HCT116 (cell line): Measurements from ENCODE around the gene PCBP3. TPM values are rescaled to one million over a fixed set of nuclear protein-coding genes. Genes with fewer than 3 reads are reported as not detected.

Experiments
- ATAC-seq: fragments of 200-7000 bp; cut with Tn5 transposase; 2 replicates; pipeline ENCODE4 v1.9.1; 2020; ENCODE audit warnings: mild to moderate bottlenecking, moderate library complexity
- BruUV-seq: library from RNA; stranded (reverse); fragments of 400-500 nt; replicated peaks from 2 replicates; lab custom pipeline; 2021; lab: Mats Ljungman, UMichigan
- CTCF ChIA-PET: fragments of 300-600 bp; sonication (Branson Sonifier 250); formaldehyde crosslinking; loops from one replicate; lab custom pipeline; 2021; ENCODE audit warnings: antibody characterized with exemption; lab: Charles Lee
- POLR2A ChIA-PET: fragments of 300-600, 350-600 bp; sonication (Branson Sonifier 250); formaldehyde crosslinking; loops from one replicate; lab custom pipeline; 2021; ENCODE audit warnings: antibody characterized with exemption; lab: Charles Lee
- RAD21 ChIA-PET, 2 experiments: fragments of 300-600 bp; sonication (Branson Sonifier 250); formaldehyde crosslinking; loops; one replicate each; lab custom pipeline; 2023; ENCODE audit warnings: low total read pairs in 2 of 2; ENCODE audit not compliant: uncharacterized antibody in 2 of 2, unreplicated experiment in 2 of 2, low non-redundant PET in 1 of 2; lab: Charles Lee
- DNase-seq: peaks from one replicate; pipeline ENCODE4 v3.0.0-alpha.2; 2010; ENCODE audit warnings: low read depth, low spot score
- H2AFZ ChIP-seq: fragments of 200-600 bp; shearing (Covaris generic), sonication (generic); 2 replicates; pipeline ENCODE4 v1.6.1; 2017; ENCODE audit warnings: low read depth, mixed run types, mixed read lengths, antibody characterized with exemption, low read length; ENCODE audit not compliant: poor library complexity, severe bottlenecking
- H3K27ac ChIP-seq: 2 replicates; pipeline ENCODE4 v1.5.1; 2012; ENCODE audit warnings: low read depth, low read length
- H3K27me3 ChIP-seq: fragments of 200-600 bp; sonication (generic); 2 replicates; pipeline ENCODE4 v1.6.1; 2016; ENCODE audit warnings: mixed run types, low read length, mixed read lengths; ENCODE audit not compliant: insufficient read depth
- H3K36me3 ChIP-seq, 2 experiments: fragments of 200-500 bp in 1 of 2; fragments of 200-600 bp in 1 of 2; sonication (Bioruptor generic) in 1 of 2; sonication (generic) in 1 of 2; 2 replicates each; pipeline versions ENCODE4 v1.5.1 to v1.6.1; 2014 to 2016; ENCODE audit warnings: low read length in 2 of 2, inconsistent platforms in 1 of 2, mixed read lengths in 1 of 2, mixed run types in 1 of 2; ENCODE audit not compliant: insufficient read depth in 2 of 2, control insufficient read depth in 1 of 2
- H3K4me1 ChIP-seq, 2 experiments: fragments of 200-600 bp in 1 of 2; sonication (generic) in 1 of 2; 2 replicates each; pipeline versions ENCODE4 v1.5.1 to v1.6.1; 2012 to 2017; ENCODE audit warnings: low read length in 2 of 2, inconsistent platforms in 1 of 2, mild to moderate bottlenecking in 1 of 2, mixed read lengths in 1 of 2, mixed run types in 1 of 2, moderate library complexity in 1 of 2; ENCODE audit not compliant: insufficient read depth in 2 of 2, control insufficient read depth in 1 of 2
- H3K4me2 ChIP-seq: fragments of 200-600 bp; sonication (generic); 2 replicates; pipeline ENCODE4 v1.6.1; 2017; ENCODE audit warnings: mixed run types, low read length, mixed read lengths
- H3K4me3 ChIP-seq, 2 experiments: fragments of 200-600 bp in 1 of 2; sonication (generic) in 1 of 2; replicated peaks in 1 of 2; 2 replicates each; pipeline ENCODE4 v1.5.1; 2011 to 2016; ENCODE audit warnings: low read length in 2 of 2, control low read depth in 1 of 2, low read depth in 1 of 2, mild to moderate bottlenecking in 1 of 2, mixed read lengths in 1 of 2, mixed run types in 1 of 2
- H3K79me2 ChIP-seq: fragments of 200-600 bp; sonication (generic); 2 replicates; pipeline ENCODE4 v1.6.1; 2017; ENCODE audit warnings: mild to moderate bottlenecking, mixed run types, low read length, moderate library complexity, mixed read lengths; ENCODE audit not compliant: insufficient read depth
- H3K9ac ChIP-seq: fragments of 200-600 bp; sonication (generic); 2 replicates; pipeline ENCODE4 v1.6.1; 2016; ENCODE audit warnings: low read length, mixed read lengths
- H3K9me2 ChIP-seq: fragments of 200-600 bp; sonication (generic), shearing (Covaris generic); 2 replicates; pipeline ENCODE4 v1.6.1; 2017; ENCODE audit warnings: mixed run types, mild to moderate bottlenecking, moderate library complexity; ENCODE audit not compliant: insufficient read depth
- H3K9me3 ChIP-seq, 2 experiments: fragments of 200-500 bp in 1 of 2; fragments of 200-600 bp in 1 of 2; sonication (Bioruptor generic) in 1 of 2; sonication (generic) in 1 of 2; 2 replicates each; pipeline ENCODE4 v1.6.1; 2014 to 2017; ENCODE audit warnings: low read length in 2 of 2, mixed read lengths in 2 of 2, inconsistent platforms in 1 of 2, low read depth in 1 of 2, mild to moderate bottlenecking in 1 of 2, mixed run types in 1 of 2, moderate library complexity in 1 of 2; ENCODE audit not compliant: control insufficient read depth in 1 of 2, insufficient read depth in 1 of 2
- H4K20me1 ChIP-seq: fragments of 200-600 bp; sonication (generic), shearing (Covaris generic); 2 replicates; pipeline ENCODE4 v1.6.1; 2017; ENCODE audit warnings: mixed run types, mild to moderate bottlenecking, moderate library complexity; ENCODE audit not compliant: insufficient read depth
- CBX3 ChIP-seq: IDR thresholded peaks from 2 replicates; pipeline ENCODE4 v1.6.1; 2012; ENCODE audit warnings: low read depth
- CTCF ChIP-seq, 3 experiments: fragments of 200-600 bp in 1 of 3; sonication (generic) in 1 of 3; IDR thresholded peaks in 2 of 3; conservative IDR thresholded peaks in 1 of 3; 2 replicates each; pipeline ENCODE4 v1.5.1; 2012 to 2017; ENCODE audit warnings: low read depth in 2 of 3, low read length in 2 of 3, antibody characterized with exemption in 1 of 3, borderline replicate concordance in 1 of 3, control low read depth in 1 of 3, mild to moderate bottlenecking in 1 of 3, mixed read lengths in 1 of 3, mixed run types in 1 of 3, moderate library complexity in 1 of 3; ENCODE audit not compliant: insufficient read depth in 1 of 3
- EGR1 ChIP-seq: IDR thresholded peaks from 2 replicates; pipeline ENCODE4 v1.6.1; 2012; ENCODE audit warnings: low read depth
- JUND ChIP-seq: IDR thresholded peaks from 2 replicates; pipeline ENCODE4 v1.6.1; 2012
- MAX ChIP-seq: IDR thresholded peaks from 2 replicates; pipeline ENCODE4 v1.6.1; 2012
- POLR2A ChIP-seq: IDR thresholded peaks from 2 replicates; pipeline ENCODE4 v1.7.0; 2011; ENCODE audit warnings: borderline replicate concordance; ENCODE audit not compliant: insufficient read depth, insufficient read length; ENCODE audit errors: extremely low read depth
- RAD21 ChIP-seq: IDR thresholded peaks from 2 replicates; pipeline ENCODE4 v1.6.1; 2012; ENCODE audit warnings: low read depth, mild to moderate bottlenecking
- REST ChIP-seq: IDR thresholded peaks from 2 replicates; pipeline ENCODE4 v1.6.1; 2012; ENCODE audit warnings: low read depth
- SP1 ChIP-seq: IDR thresholded peaks from 2 replicates; pipeline ENCODE4 v1.6.1; 2012; ENCODE audit warnings: low read depth
- SRF ChIP-seq: IDR thresholded peaks from 2 replicates; pipeline ENCODE4 v1.6.1; 2012; ENCODE audit warnings: low read depth
- YY1 ChIP-seq: IDR thresholded peaks from 2 replicates; pipeline ENCODE4 v1.6.1; 2011; ENCODE audit warnings: low read length, low read depth, moderate library complexity, mild to moderate bottlenecking; ENCODE audit not compliant: insufficient replicate concordance; ENCODE audit errors: extremely low read depth
- intact Hi-C: fragments of 100-400 bp; cut with micrococcal nuclease; formaldehyde crosslinking; loops from 2 replicates; pipeline ENCODE4 v1.10.0; 2022
- total RNA-seq: library from RNA; stranded (reverse); gene quantifications from one replicate; pipeline ENCODE4 v1.2.1, GENCODE V29; 2021; ENCODE audit not compliant: unreplicated experiment

PCBP3 gene
- total RNA-seq, 1 experiment from 2014 or later, result 3.1 TPM

- TF ChIP-seq YY1 (no peak), RAD21 (no peak), SRF (no peak), EGR1 (no peak)
Observed at GRCh38 chr21:45741691-45742090, 98.2 kb downstream of the PCBP3 start (continued).

GRCh38 chr21:45742247-45742646, 98.7 kb downstream of the PCBP3 start:
- H3K9me2 ChIP-seq, result no peaks in the 10 kb centered on the region
- H3K27ac ChIP-seq, result no peak overlapping the region
- no peak overlapping the region for H3K4me3 ChIP-seq
- RAD21 ChIA-PET, result no interaction called here
- no peak for ATAC-seq
- no peak overlapping the region for H3K9ac ChIP-seq
- H3K4me2 ChIP-seq, result no peak overlapping the region
- no peaks in the 10 kb centered on the region for H3K36me3 ChIP-seq
- TF ChIP-seq REST (no peak), MAX (no peak), RAD21 (no peak), SP1 (no peak), POLR2A (no peak), JUND (no peak), CTCF (IDR thresholded peaks at IDR 0.05 in 2 of 3, conservative IDR thresholded peaks at IDR 0.05 in 1 of 3; ENCODE audit: borderline replicate concordance in 1 of 3, insufficient read depth in 1 of 3, low read depth in 2 of 3, low read length in 2 of 3) (no peak), CBX3 (no peak)
- intact Hi-C loops, result no loop called here
- CTCF ChIA-PET, result no interaction called here
- H3K9me3 ChIP-seq, result no peaks in the 10 kb centered on the region
- no peak for DNase-seq
- H2AFZ ChIP-seq, result no peak overlapping the region
- no peaks in the 10 kb centered on the region for H3K27me3 ChIP-seq
- H4K20me1 ChIP-seq, result no peaks in the 10 kb centered on the region
- POLR2A ChIA-PET, result no interaction called here
- peaks cover 3% of the 10 kb centered on the region in 2 experiments; a peak in 3 of 4 replicates for H3K4me1 ChIP-seq
- H3K79me2 ChIP-seq, result no peaks in the 10 kb centered on the region
- no TSS peak for BruUV-seq
